Measurements from ENCODE around the gene OOSP4A. TPM values are rescaled to one million over a fixed set of nuclear protein-coding genes. Genes with fewer than 3 reads are reported as not detected.

Gene OOSP4A
- polyA plus RNA-seq (2013, experiment 1 of 2) = not detected
- not detected for polyA plus RNA-seq (2013, experiment 2 of 2)

GRCh38 chr11:59963733-59964132, at the start of gene OOSP4A:
TSS of gene OOSP4A (plus strand) at chr11:59964033. CDS start at chr11:59964033, 0 bp downstream.
- no peak within 1 kb of the TSS for H4K8ac ChIP-seq (ENCODE audit: low read depth, low read length)
- no peak within 1 kb of the TSS for H3K14ac ChIP-seq (ENCODE audit: low read length)
- no peaks in the 10 kb centered on the region for H3K4me1 ChIP-seq (ENCODE audit: control insufficient read depth in 2 of 2, insufficient read depth in 1 of 2, low read depth in 1 of 2, low read length in 2 of 2)
- H3K36me3 ChIP-seq (replicated peaks in 1 of 2; ENCODE audit: control insufficient read depth in 2 of 2, insufficient read depth in 2 of 2, low read length in 2 of 2) = no peaks in the 10 kb centered on the region
- no peak within 1 kb of the TSS for H2BK15ac ChIP-seq (ENCODE audit: low read length)
- H3K23ac ChIP-seq (ENCODE audit: low read depth, low read length, poor library complexity) = no peak within 1 kb of the TSS
- no peak within 1 kb of the TSS for H2AK5ac ChIP-seq (ENCODE audit: low read depth, low read length)
- H2AFZ ChIP-seq (ENCODE audit: low read length) = no peak within 1 kb of the TSS
- H4K91ac ChIP-seq (ENCODE audit: low read depth, low read length, poor library complexity) = no peak within 1 kb of the TSS
- H2BK12ac ChIP-seq (ENCODE audit: low read length) = no peak within 1 kb of the TSS
- H3K9ac ChIP-seq (ENCODE audit: low read depth, low read length, poor library complexity) = no peak within 1 kb of the TSS
- H3K4me3 ChIP-seq (ENCODE audit: low read length in 2 of 2) = no peak within 1 kb of the TSS
- no peaks in the 10 kb centered on the region for H3K27me3 ChIP-seq (ENCODE audit: control insufficient read depth in 3 of 3, insufficient read depth in 3 of 3, low read depth in 1 of 3, low read length in 3 of 3)
- no peak within 1 kb of the TSS for H3K4me2 ChIP-seq (ENCODE audit: insufficient read depth, low read length, poor library complexity, severe bottlenecking)
- no peaks in the 10 kb centered on the region for H3K9me3 ChIP-seq (replicated peaks in 1 of 2; ENCODE audit: control insufficient read depth in 2 of 2, insufficient read depth in 1 of 2, low read depth in 1 of 2, low read length in 2 of 2)
- H2BK120ac ChIP-seq (ENCODE audit: low read depth, low read length) = no peak within 1 kb of the TSS
- no peak within 1 kb of the TSS for H3K4ac ChIP-seq (ENCODE audit: low read length)
- H3K27ac ChIP-seq (replicated peaks; ENCODE audit: low read length) = no peak within 1 kb of the TSS
- H2BK5ac ChIP-seq (ENCODE audit: low read length) = no peak within 1 kb of the TSS
- no peak within 1 kb of the TSS for H3K18ac ChIP-seq (ENCODE audit: low read length)
- peaks cover 1% of the 10 kb centered on the region for H3K79me1 ChIP-seq (ENCODE audit: low read depth, low read length)
- no peak for DNase-seq (ENCODE audit: low spot score)
- WGBS, 2 donors (ENCODE audit: extremely low coverage in 2 of 2, insufficient read length in 2 of 2, insufficient replicate concordance in 1 of 2) = no CpG with 5 or more reads among the region's 3 CpGs

- no peak overlapping the region for H3K23ac ChIP-seq (ENCODE audit: low read depth, low read length, poor library complexity)
- H3K4ac ChIP-seq (ENCODE audit: low read length) = no peak overlapping the region
- no peak overlapping the region for H2BK12ac ChIP-seq (ENCODE audit: low read length)
- H3K9ac ChIP-seq (ENCODE audit: low read depth, low read length, poor library complexity) = no peak overlapping the region
- H3K27ac ChIP-seq (replicated peaks; ENCODE audit: low read length) = no peak overlapping the region
- no peak for DNase-seq (ENCODE audit: low spot score)
- H2AK5ac ChIP-seq (ENCODE audit: low read depth, low read length) = no peak overlapping the region
- H4K8ac ChIP-seq (ENCODE audit: low read depth, low read length) = no peak overlapping the region
- no peak overlapping the region for H2AFZ ChIP-seq (ENCODE audit: low read length)
- no peaks in the 10 kb centered on the region for H3K79me1 ChIP-seq (ENCODE audit: low read depth, low read length)
- no peak overlapping the region for H3K4me2 ChIP-seq (ENCODE audit: insufficient read depth, low read length, poor library complexity, severe bottlenecking)
- no peaks in the 10 kb centered on the region for H3K27me3 ChIP-seq (ENCODE audit: control insufficient read depth in 3 of 3, insufficient read depth in 3 of 3, low read depth in 1 of 3, low read length in 3 of 3)
- H3K9me3 ChIP-seq (replicated peaks in 1 of 2; ENCODE audit: control insufficient read depth in 2 of 2, insufficient read depth in 1 of 2, low read depth in 1 of 2, low read length in 2 of 2) = peaks cover 0 to 2% of the 10 kb centered on the region in 2 donors
- no peak overlapping the region for H4K91ac ChIP-seq (ENCODE audit: low read depth, low read length, poor library complexity)
- no peak overlapping the region for H2BK5ac ChIP-seq (ENCODE audit: low read length)
- no peak overlapping the region for H2BK15ac ChIP-seq (ENCODE audit: low read length)
- no peaks in the 10 kb centered on the region for H3K36me3 ChIP-seq (replicated peaks in 1 of 2; ENCODE audit: control insufficient read depth in 2 of 2, insufficient read depth in 2 of 2, low read length in 2 of 2)
- no peak overlapping the region for H2BK120ac ChIP-seq (ENCODE audit: low read depth, low read length)
- WGBS, 2 donors (ENCODE audit: extremely low coverage in 2 of 2, insufficient read length in 2 of 2, insufficient replicate concordance in 1 of 2) = no CpG with 5 or more reads among the region's 2 CpGs
- no peak overlapping the region for H3K18ac ChIP-seq (ENCODE audit: low read length)
- no peaks in the 10 kb centered on the region for H3K4me1 ChIP-seq (ENCODE audit: control insufficient read depth in 2 of 2, insufficient read depth in 1 of 2, low read depth in 1 of 2, low read length in 2 of 2)
- no peak overlapping the region for H3K14ac ChIP-seq (ENCODE audit: low read length)
- H3K4me3 ChIP-seq (ENCODE audit: low read length in 2 of 2) = no peak overlapping the region
Measured at GRCh38 chr11:59918480-59918879, 45.4 kb upstream of the OOSP4A start.

- no peak overlapping the region for H3K18ac ChIP-seq (ENCODE audit: low read length)
- no peak overlapping the region for H2BK5ac ChIP-seq (ENCODE audit: low read length)
- H3K36me3 ChIP-seq (replicated peaks in 1 of 2; ENCODE audit: control insufficient read depth in 2 of 2, insufficient read depth in 2 of 2, low read length in 2 of 2) = no peaks in the 10 kb centered on the region
- H2BK12ac ChIP-seq (ENCODE audit: low read length) = no peak overlapping the region
- WGBS, 2 donors (ENCODE audit: extremely low coverage in 2 of 2, insufficient read length in 2 of 2, insufficient replicate concordance in 1 of 2) = no CpG with 5 or more reads among the region's 3 CpGs
- H3K79me1 ChIP-seq (ENCODE audit: low read depth, low read length) = no peaks in the 10 kb centered on the region
- H4K8ac ChIP-seq (ENCODE audit: low read depth, low read length) = no peak overlapping the region
- H2BK15ac ChIP-seq (ENCODE audit: low read length) = no peak overlapping the region
- H3K4me3 ChIP-seq (ENCODE audit: low read length in 2 of 2) = no peak overlapping the region
- no peak overlapping the region for H3K23ac ChIP-seq (ENCODE audit: low read depth, low read length, poor library complexity)
- H2AFZ ChIP-seq (ENCODE audit: low read length) = no peak overlapping the region
- H3K9me3 ChIP-seq (replicated peaks in 1 of 2; ENCODE audit: control insufficient read depth in 2 of 2, insufficient read depth in 1 of 2, low read depth in 1 of 2, low read length in 2 of 2) = peaks cover 0 to 6% of the 10 kb centered on the region in 2 donors
- no peak overlapping the region for H3K4ac ChIP-seq (ENCODE audit: low read length)
- peak; percentile 3 for DNase-seq (ENCODE audit: low spot score)
- no peak overlapping the region for H3K14ac ChIP-seq (ENCODE audit: low read length)
- H2AK5ac ChIP-seq (ENCODE audit: low read depth, low read length) = no peak overlapping the region
- H3K27me3 ChIP-seq (ENCODE audit: control insufficient read depth in 3 of 3, insufficient read depth in 3 of 3, low read depth in 1 of 3, low read length in 3 of 3) = no peaks in the 10 kb centered on the region
- H3K4me1 ChIP-seq (ENCODE audit: control insufficient read depth in 2 of 2, insufficient read depth in 1 of 2, low read depth in 1 of 2, low read length in 2 of 2) = no peaks in the 10 kb centered on the region
- no peak overlapping the region for H3K9ac ChIP-seq (ENCODE audit: low read depth, low read length, poor library complexity)
- no peak overlapping the region for H2BK120ac ChIP-seq (ENCODE audit: low read depth, low read length)
- no peak overlapping the region for H3K27ac ChIP-seq (replicated peaks; ENCODE audit: low read length)
- no peak overlapping the region for H4K91ac ChIP-seq (ENCODE audit: low read depth, low read length, poor library complexity)
- no peak overlapping the region for H3K4me2 ChIP-seq (ENCODE audit: insufficient read depth, low read length, poor library complexity, severe bottlenecking)
Measured at GRCh38 chr11:59918987-59919589, 44.7 kb upstream of the OOSP4A start.

- H2BK5ac ChIP-seq (ENCODE audit: low read length) = no peak overlapping the region
- no peak overlapping the region for H3K9ac ChIP-seq (ENCODE audit: low read depth, low read length, poor library complexity)
- H2BK12ac ChIP-seq (ENCODE audit: low read length) = no peak overlapping the region
- no peak overlapping the region for H3K14ac ChIP-seq (ENCODE audit: low read length)
- no peak overlapping the region for H3K4ac ChIP-seq (ENCODE audit: low read length)
- H3K4me2 ChIP-seq (ENCODE audit: insufficient read depth, low read length, poor library complexity, severe bottlenecking) = no peak overlapping the region
- no peak overlapping the region for H3K27ac ChIP-seq (replicated peaks; ENCODE audit: low read length)
- H2BK15ac ChIP-seq (ENCODE audit: low read length) = no peak overlapping the region
- no peak overlapping the region for H3K4me3 ChIP-seq (ENCODE audit: low read length in 2 of 2)
- H2AFZ ChIP-seq (ENCODE audit: low read length) = no peak overlapping the region
- no peaks in the 10 kb centered on the region for H3K79me1 ChIP-seq (ENCODE audit: low read depth, low read length)
- H3K36me3 ChIP-seq (replicated peaks in 1 of 2; ENCODE audit: control insufficient read depth in 2 of 2, insufficient read depth in 2 of 2, low read length in 2 of 2) = no peaks in the 10 kb centered on the region
- no peak overlapping the region for H2AK5ac ChIP-seq (ENCODE audit: low read depth, low read length)
- peaks cover 0 to 6% of the 10 kb centered on the region in 2 donors for H3K9me3 ChIP-seq (replicated peaks in 1 of 2; ENCODE audit: control insufficient read depth in 2 of 2, insufficient read depth in 1 of 2, low read depth in 1 of 2, low read length in 2 of 2)
- H3K23ac ChIP-seq (ENCODE audit: low read depth, low read length, poor library complexity) = no peak overlapping the region
- DNase-seq (ENCODE audit: low spot score) = no peak
- H2BK120ac ChIP-seq (ENCODE audit: low read depth, low read length) = no peak overlapping the region
- no peaks in the 10 kb centered on the region for H3K27me3 ChIP-seq (ENCODE audit: control insufficient read depth in 3 of 3, insufficient read depth in 3 of 3, low read depth in 1 of 3, low read length in 3 of 3)
- WGBS, 2 donors (ENCODE audit: extremely low coverage in 2 of 2, insufficient read length in 2 of 2, insufficient replicate concordance in 1 of 2) = no CpG with 5 or more reads among the region's 6 CpGs
- H4K8ac ChIP-seq (ENCODE audit: low read depth, low read length) = no peak overlapping the region
- no peak overlapping the region for H4K91ac ChIP-seq (ENCODE audit: low read depth, low read length, poor library complexity)
- H3K4me1 ChIP-seq (ENCODE audit: control insufficient read depth in 2 of 2, insufficient read depth in 1 of 2, low read depth in 1 of 2, low read length in 2 of 2) = no peaks in the 10 kb centered on the region
- H3K18ac ChIP-seq (ENCODE audit: low read length) = no peak overlapping the region
Measured at GRCh38 chr11:59923813-59924212, 40.0 kb upstream of the OOSP4A start.
